H1 (cell line): ENCODE results near the gene TM9SF2. TPM values are rescaled to one million over a fixed set of nuclear protein-coding genes. Genes with fewer than 3 reads are reported as not detected.
A peak's percentile ranks its signal among the peaks of the same experiment; 100 is the strongest.

ENCODE experiments used
- CTCF ChIA-PET: fragments of 300-600 bp; sonication (Branson Sonifier 250); formaldehyde crosslinking; loops from one replicate; lab custom pipeline; 2021; ENCODE audit not compliant: partially characterized antibody; lab: Charles Lee
- POLR2A ChIA-PET: fragments of 300-600 bp; sonication (Branson Sonifier 250); formaldehyde crosslinking; loops from one replicate; lab custom pipeline; 2021; ENCODE audit warnings: inconsistent platforms; ENCODE audit not compliant: partially characterized antibody; lab: Charles Lee
- DNase-seq, 2 experiments: peaks; one replicate each; pipeline versions ENCODE4 v3.0.0 to v3.0.0-alpha.2; 2010 to 2022; ENCODE audit warnings: low spot score in 2 of 2, low read depth in 1 of 2, mixed read lengths in 1 of 2
- FAIRE-seq: peaks from 2 replicates; lab custom pipeline; 2011; peaks lifted over from hg19 to GRCh38; lab: Jason Lieb, UNC
- H2AFZ ChIP-seq: 2 replicates; pipeline ENCODE4 v1.8.1; 2012; ENCODE audit warnings: low read length, inconsistent platforms
- H2AK5ac ChIP-seq: 2 replicates; pipeline ENCODE4 v1.6.1; 2013; ENCODE audit warnings: low read depth, low read length
- H2BK120ac ChIP-seq: replicated peaks from 2 replicates; pipeline ENCODE3; 2013; ENCODE audit warnings: low read depth, low read length, inconsistent platforms
- H2BK12ac ChIP-seq: 2 replicates; pipeline ENCODE4 v1.6.1; 2013; ENCODE audit warnings: low read depth, low read length
- H2BK15ac ChIP-seq: 2 replicates; pipeline ENCODE4 v1.6.1; 2013; ENCODE audit warnings: low read length
- H2BK20ac ChIP-seq: 2 replicates; pipeline ENCODE4 v1.6.1; 2013; ENCODE audit warnings: low read length
- H2BK5ac ChIP-seq: 2 replicates; pipeline ENCODE4 v1.6.1; 2013; ENCODE audit warnings: low read depth, low read length
- H3K14ac ChIP-seq: 2 replicates; pipeline ENCODE4 v1.6.1; 2013; ENCODE audit warnings: inconsistent platforms; ENCODE audit not compliant: insufficient read length
- H3K18ac ChIP-seq: 2 replicates; pipeline ENCODE4 v1.6.1; 2013; ENCODE audit warnings: low read length; ENCODE audit errors: extremely low read depth
- H3K23ac ChIP-seq: 2 replicates; pipeline ENCODE4 v1.6.1; 2013; ENCODE audit warnings: inconsistent platforms; ENCODE audit not compliant: insufficient read length
- H3K23me2 ChIP-seq: 2 replicates; pipeline ENCODE4 v1.6.1; 2013; ENCODE audit warnings: low read depth, low read length
- H3K27ac ChIP-seq: 2 replicates; pipeline ENCODE4 v1.6.1; 2011; ENCODE audit warnings: low read depth, low read length, inconsistent platforms
- H3K27me3 ChIP-seq, 4 experiments: replicated peaks in 1 of 4; 1 replicate in 1 of 4; 2 replicates in 3 of 4; pipeline versions ENCODE4 v1.6.1 to v1.8.1; 2011 to 2013; ENCODE audit warnings: low read length in 3 of 4, mild to moderate bottlenecking in 3 of 4, inconsistent platforms in 2 of 4, mixed read lengths in 2 of 4, moderate library complexity in 1 of 4; ENCODE audit not compliant: control insufficient read depth in 3 of 4, insufficient read depth in 3 of 4; ENCODE audit errors: extremely low read depth in 1 of 4
- H3K36me3 ChIP-seq, 4 experiments: 2 replicates each; pipeline versions ENCODE4 v1.6.1 to v1.8.1; 2011 to 2013; ENCODE audit warnings: mild to moderate bottlenecking in 4 of 4, low read length in 3 of 4, moderate library complexity in 2 of 4, control low read depth in 1 of 4, inconsistent platforms in 1 of 4; ENCODE audit not compliant: insufficient read depth in 4 of 4, control insufficient read depth in 2 of 4
- H3K4ac ChIP-seq: replicated peaks from 2 replicates; pipeline ENCODE3; 2013; ENCODE audit warnings: low read length, low read depth, mixed read lengths, inconsistent platforms; ENCODE audit not compliant: insufficient read length
- H3K4me1 ChIP-seq, 4 experiments: replicated peaks in 1 of 4; 1 replicate in 1 of 4; 2 replicates in 3 of 4; pipeline versions ENCODE4 v1.6.1 to v1.8.1; 2011 to 2013; ENCODE audit warnings: low read length in 3 of 4, inconsistent platforms in 2 of 4, mixed read lengths in 1 of 4; ENCODE audit not compliant: insufficient read depth in 4 of 4, control insufficient read depth in 3 of 4
- H3K4me2 ChIP-seq, 2 experiments: 2 replicates each; pipeline versions ENCODE4 v1.6.1 to v1.8.1; 2011 to 2013; ENCODE audit warnings: low read depth in 2 of 2, low read length in 2 of 2, control low read depth in 1 of 2, inconsistent platforms in 1 of 2, mild to moderate bottlenecking in 1 of 2; ENCODE audit not compliant: insufficient read depth in 1 of 2
- H3K4me3 ChIP-seq, 4 experiments: fragments of 200-600, 300-600 bp in 1 of 4; sonication (generic), shearing (Covaris generic), sonication (Bioruptor Twin) in 1 of 4; 2 replicates each; pipeline versions ENCODE4 v1.5.1 to v1.8.1; 2011 to 2016; ENCODE audit warnings: low read length in 4 of 4, low read depth in 3 of 4, control low read depth in 2 of 4, inconsistent platforms in 2 of 4, mild to moderate bottlenecking in 2 of 4, mixed read lengths in 1 of 4, moderate library complexity in 1 of 4; ENCODE audit not compliant: insufficient read depth in 2 of 4; ENCODE audit errors: extremely low read depth in 1 of 4
- H3K56ac ChIP-seq: replicated peaks from 2 replicates; pipeline ENCODE3; 2013; ENCODE audit warnings: low read depth, mild to moderate bottlenecking, mixed read lengths, low read length, inconsistent platforms; ENCODE audit not compliant: insufficient read length
- H3K79me1 ChIP-seq: 2 replicates; pipeline ENCODE4 v1.6.1; 2013; ENCODE audit warnings: low read depth, low read length, control low read depth
- H3K79me2 ChIP-seq, 2 experiments: 2 replicates each; pipeline versions ENCODE4 v1.6.1 to v1.8.1; 2012 to 2013; ENCODE audit warnings: low read length in 2 of 2, mild to moderate bottlenecking in 2 of 2, inconsistent platforms in 1 of 2; ENCODE audit not compliant: insufficient read depth in 2 of 2, control insufficient read depth in 1 of 2
- H3K9ac ChIP-seq, 4 experiments: replicated peaks in 1 of 4; 1 replicate in 1 of 4; 2 replicates in 3 of 4; pipeline versions ENCODE4 v1.6.1 to v1.8.1; 2011 to 2013; ENCODE audit warnings: low read depth in 3 of 4, low read length in 3 of 4, control low read depth in 2 of 4, mild to moderate bottlenecking in 2 of 4, moderate library complexity in 2 of 4, inconsistent platforms in 1 of 4; ENCODE audit errors: extremely low read depth in 1 of 4
- H3K9me3 ChIP-seq, 2 experiments: 2 replicates each; pipeline versions ENCODE4 v1.6.1 to v1.8.1; 2012 to 2013; ENCODE audit warnings: mild to moderate bottlenecking in 2 of 2, moderate library complexity in 2 of 2, control low read depth in 1 of 2, inconsistent platforms in 1 of 2, low read depth in 1 of 2, low read length in 1 of 2, mixed read lengths in 1 of 2; ENCODE audit not compliant: insufficient read depth in 2 of 2
- H4K20me1 ChIP-seq, 2 experiments: replicated peaks in 1 of 2; 2 replicates each; pipeline versions ENCODE3 to v1.8.1; 2011 to 2013; ENCODE audit warnings: inconsistent platforms in 2 of 2, low read length in 2 of 2, mild to moderate bottlenecking in 1 of 2; ENCODE audit not compliant: insufficient read depth in 2 of 2, control insufficient read depth in 1 of 2
- H4K5ac ChIP-seq: 2 replicates; pipeline ENCODE4 v1.6.1; 2013; ENCODE audit warnings: low read length, low read depth, mixed read lengths, inconsistent platforms; ENCODE audit not compliant: insufficient read length
- H4K8ac ChIP-seq: 2 replicates; pipeline ENCODE4 v1.8.0; 2013; ENCODE audit warnings: mild to moderate bottlenecking, moderate library complexity, low read length, inconsistent platforms; ENCODE audit not compliant: insufficient read depth; ENCODE audit errors: extremely low read depth
- H4K91ac ChIP-seq: replicated peaks from 2 replicates; pipeline ENCODE3; 2013; ENCODE audit warnings: low read length, mixed read lengths, inconsistent platforms; ENCODE audit not compliant: insufficient read length
- CTBP2 ChIP-seq: IDR thresholded peaks from 2 replicates; pipeline ENCODE4 v1.7.0; 2011; ENCODE audit warnings: borderline replicate concordance, mild to moderate bottlenecking, moderate library complexity, mixed read lengths, low read length; ENCODE audit not compliant: insufficient read depth, insufficient read length
- SP1 ChIP-seq: IDR thresholded peaks from 2 replicates; pipeline ENCODE4 v1.6.1; 2011; ENCODE audit warnings: low read depth, low read length
- WGBS, 2 experiments: shearing (Covaris generic) in 1 of 2; methylation state at CpG; one replicate each; pipeline versions ENCODE4 v1.1.6 to v1.1.7; 2013 to 2015; ENCODE audit warnings: low lambda C conversion rate in 2 of 2, mixed read lengths in 2 of 2, inconsistent platforms in 1 of 2, low coverage in 1 of 2, missing lambda C conversion rate in 1 of 2; ENCODE audit not compliant: insufficient replicate concordance in 2 of 2, insufficient coverage in 1 of 2, insufficient read length in 1 of 2; ENCODE audit errors: extremely low coverage in 1 of 2, missing lambda C conversion rate in 1 of 2; 5-methylcytosine and 5-hydroxymethylcytosine counted together
- polyA plus RNA-seq, 7 experiments: library from polyadenylated mRNA; depleted of rRNA in 3 of 7; stranded (reverse) in 5 of 7; unstranded in 2 of 7; fragments of >200 nt in 5 of 7; fragments of 200-250 nt in 2 of 7; gene quantifications; 1 replicate in 5 of 7; 2 replicates in 1 of 7; 4 replicates in 1 of 7; pipeline versions ENCODE4 v1.2.1 to v1.2.3, GENCODE V29; 2011 to 2013; ENCODE audit warnings: missing spikeins in 2 of 7, mixed read lengths in 2 of 7
- total RNA-seq: library from RNA; stranded (reverse); fragmentation: NEBNext Ultra II Directional; extraction: Animal tissue kit (Norgen Biotek cat#: 25700); gene quantifications from 2 replicates; pipeline ENCODE4 v1.2.1, GENCODE V29; 2021

The TM9SF2 gene
- total and polyA plus RNA-seq, 2 of the 8 experiments (the other 6 are each of a cell fraction or from before 2014, with no cell fraction given) = 68.0 to 101 TPM

DNA sequence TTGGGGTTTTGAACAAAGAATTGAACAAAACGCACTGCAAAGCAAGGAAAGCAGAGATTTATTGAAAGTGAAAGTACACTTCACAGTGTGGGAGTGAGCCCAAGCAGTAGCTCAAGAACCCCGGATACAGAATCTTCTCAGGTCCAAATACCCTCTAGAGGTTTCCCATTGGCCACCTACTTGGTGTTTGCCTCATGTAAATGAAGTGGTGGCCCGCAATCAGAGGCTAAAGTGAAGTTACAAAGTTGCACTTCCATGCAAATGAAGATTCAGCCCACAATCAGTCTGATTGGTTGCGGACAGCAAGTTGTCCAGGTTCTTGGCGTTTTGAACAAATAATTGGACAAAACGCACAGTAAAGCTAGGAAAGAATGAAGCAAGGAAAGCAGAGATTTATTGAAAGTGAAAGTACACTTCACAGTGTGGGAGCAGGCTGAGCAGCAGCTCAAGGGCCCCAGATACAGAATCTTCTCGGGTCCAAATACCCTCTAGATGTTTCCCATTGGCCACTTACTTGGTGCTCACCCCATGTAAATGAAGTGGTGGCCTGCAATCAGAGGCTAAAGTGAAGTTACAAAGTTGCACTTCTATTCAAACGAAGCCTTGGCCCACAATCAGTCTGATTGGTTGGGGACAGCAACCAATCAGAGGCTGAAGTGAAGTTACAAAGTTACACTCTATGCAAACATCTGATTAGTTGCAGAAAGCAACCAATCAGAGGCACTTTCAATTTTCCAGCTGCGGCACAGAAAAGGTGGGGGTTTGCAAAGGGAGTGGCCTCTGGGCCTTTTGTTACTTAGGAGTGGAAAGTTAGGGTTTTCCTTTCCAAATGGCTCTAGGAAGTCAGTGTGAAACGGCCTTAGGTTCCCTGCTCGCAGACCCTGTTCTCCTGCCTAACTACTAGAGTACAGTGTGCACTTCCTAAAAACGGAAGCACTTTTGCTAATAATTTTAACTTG lies 4.8 kb upstream of the TM9SF2 start:
- H3K4me2 ChIP-seq = no peak overlapping the region
- H2BK5ac ChIP-seq = no peak overlapping the region
- no peak overlapping the region for H3K18ac ChIP-seq
- H4K8ac ChIP-seq = no peak overlapping the region
- no peak overlapping the region for H3K27ac ChIP-seq
- H3K14ac ChIP-seq = no peak overlapping the region
- no peak overlapping the region for H3K23ac ChIP-seq
- H3K79me2 ChIP-seq = no peaks in the 10 kb centered on the region
- FAIRE-seq (peak; percentile 39), DNase-seq (no peak)
- H4K91ac ChIP-seq = no peak overlapping the region
- H3K9me3 ChIP-seq = no peaks in the 10 kb centered on the region; a peak in 1 of 4 replicates
- TF ChIP-seq SP1 (0 out of 2 replicates have a peak, but pooled peaks have one; percentile 21), CTBP2 (no peak)
- H3K79me1 ChIP-seq = no peaks in the 10 kb centered on the region
- no peaks in the 10 kb centered on the region for H4K20me1 ChIP-seq
- H3K4me1 ChIP-seq = peaks cover 0 to 5% (median 0%) of the 10 kb centered on the region in 4 experiments; a peak in 2 of 7 replicates
- no peak overlapping the region for H3K4ac ChIP-seq
- H2BK120ac ChIP-seq = no peak overlapping the region
- H3K4me3 ChIP-seq = no peak overlapping the region
- POLR2A ChIA-PET = no interaction called here
- no peak overlapping the region for H2BK15ac ChIP-seq
- H3K9ac ChIP-seq = no peak overlapping the region
- WGBS, 2 experiments = 88% methylated on average over 12 of the region's 12 CpGs; no CpG with 5 or more reads in 1 of the 2 experiments
- no peaks in the 10 kb centered on the region for H3K36me3 ChIP-seq
- H4K5ac ChIP-seq = no peak overlapping the region
- H3K56ac ChIP-seq = no peak overlapping the region
- no peaks in the 10 kb centered on the region for H3K27me3 ChIP-seq
- H2BK12ac ChIP-seq = no peak overlapping the region
- peaks cover 9% of the 10 kb centered on the region for H3K23me2 ChIP-seq
- CTCF ChIA-PET = interaction anchor here (0.6 to 1.2 kb wide), 3 partner anchors 9 to 60 kb away, joined by 3 read pairs; no protein-coding TSS in a partner anchor
- H2AFZ ChIP-seq = no peak overlapping the region; the same call in 1 of the 2 replicates
- H2BK20ac ChIP-seq = no peak overlapping the region
- H2AK5ac ChIP-seq = no peak overlapping the region
